Stimulated activated CD8-positive, alpha-beta memory T cell treated with anti-CD3 and anti-CD28 coated beads, Interleukin-15, amount 100 ng/mL, for 48 hours (primary cell): ENCODE measurements around the gene NIBAN1.

Experiments used
- DNase-seq, 2 donors: peaks; one replicate each; pipeline ENCODE4 v3.0.0-alpha.2; 2020; ENCODE audit warnings: low read depth in 2 of 2

The NIBAN1 gene

GRCh38 chr1:184945678-184946412 is 28.5 kb downstream of the NIBAN1 start:
- DNase-seq, result no peak

GRCh38 chr1:184945029-184945428 is 29.3 kb downstream of the NIBAN1 start:
- DNase-seq, result no peak

- DNase-seq, result no peak
Observed at GRCh38 chr1:184943998-184944397, 30.3 kb downstream of the NIBAN1 start.

- DNase-seq, result peak in 1 of 2 donors; percentile 17
Observed at GRCh38 chr1:184941735-184942134, 32.6 kb downstream of the NIBAN1 start.

- no peak for DNase-seq
Observed at GRCh38 chr1:184941410-184941733, 32.9 kb downstream of the NIBAN1 start.

- DNase-seq, result no peak
Observed at GRCh38 chr1:184940694-184941409, 33.5 kb downstream of the NIBAN1 start.

- DNase-seq, result no peak
Observed at GRCh38 chr1:184940226-184940625, 34.1 kb downstream of the NIBAN1 start.

GRCh38 chr1:184937729-184938128 is 36.6 kb downstream of the NIBAN1 start:
- no peak for DNase-seq

- no peak for DNase-seq
Observed at GRCh38 chr1:184935920-184936798, 38.1 kb downstream of the NIBAN1 start.

GRCh38 chr1:184933944-184934343 is 40.4 kb downstream of the NIBAN1 start:
- DNase-seq, result no peak

- no peak for DNase-seq
Observed at GRCh38 chr1:184932319-184932718, 42.0 kb downstream of the NIBAN1 start.

GRCh38 chr1:184931566-184931965 is 42.7 kb downstream of the NIBAN1 start:
- DNase-seq, result no peak

GRCh38 chr1:184930645-184931044 is 43.7 kb downstream of the NIBAN1 start:
- DNase-seq, result no peak

GRCh38 chr1:184930232-184930631 is 44.1 kb downstream of the NIBAN1 start:
- no peak for DNase-seq

- DNase-seq, result no peak
Observed at GRCh38 chr1:184929711-184930202, 44.6 kb downstream of the NIBAN1 start.

GRCh38 chr1:184928394-184928793 is 45.9 kb downstream of the NIBAN1 start:
- no peak for DNase-seq
